Neural progenitor cell (in vitro differentiated cells): ENCODE results near the gene ARID5B. TPM values are rescaled to one million over a fixed set of nuclear protein-coding genes. Genes with fewer than 3 reads are reported as not detected.

Source experiments
- DNase-seq: peaks from one replicate; pipeline ENCODE4 v3.0.0-alpha.2; 2016; ENCODE audit warnings: low spot score
- H2AFZ ChIP-seq: fragments of 200-600 bp; sonication (generic); replicated peaks from 2 replicates; pipeline ENCODE4 v1.6.1; 2016; ENCODE audit warnings: antibody characterized with exemption
- H3F3A ChIP-seq: fragments of 200-600 bp; sonication (generic); 2 replicates; pipeline ENCODE4 v1.6.1; 2016; ENCODE audit warnings: antibody characterized with exemption, low read depth
- H3K27ac ChIP-seq: fragments of 200-600 bp; sonication (generic); 2 replicates; pipeline ENCODE4 v1.5.1; 2016; ENCODE audit warnings: mild to moderate bottlenecking
- H3K27me3 ChIP-seq: fragments of 200-600 bp; sonication (generic); 2 replicates; pipeline ENCODE4 v1.6.1; 2016; ENCODE audit warnings: mild to moderate bottlenecking, moderate library complexity
- H3K36me3 ChIP-seq: fragments of 200-600 bp; sonication (generic); 2 replicates; pipeline ENCODE4 v1.5.1; 2016
- H3K4me1 ChIP-seq: fragments of 200-600 bp; sonication (generic); 2 replicates; pipeline ENCODE4 v1.6.1; 2016; ENCODE audit warnings: mixed run types
- H3K4me2 ChIP-seq: fragments of 200-600 bp; sonication (generic); 2 replicates; pipeline ENCODE4 v1.6.1; 2016
- H3K4me3 ChIP-seq: fragments of 200-600 bp; sonication (generic); 2 replicates; pipeline ENCODE4 v1.5.1; 2016
- H3K79me2 ChIP-seq: fragments of 200-600 bp; sonication (generic); 2 replicates; pipeline ENCODE4 v1.6.1; 2016; ENCODE audit warnings: low read depth
- H3K9ac ChIP-seq: fragments of 200-600 bp; sonication (generic); 2 replicates; pipeline ENCODE4 v1.6.1; 2016
- H3K9me3 ChIP-seq: fragments of 200-600 bp; sonication (generic); 2 replicates; pipeline ENCODE4 v1.5.1; 2016; ENCODE audit warnings: low read depth
- H4K20me1 ChIP-seq: fragments of 200-600 bp; sonication (generic); 2 replicates; pipeline ENCODE4 v1.6.1; 2016; ENCODE audit warnings: low read depth
- H3K27ac Mint-ChIP-seq: 3 replicates; pipeline ENCODE4 v1.8.0; 2021; ENCODE audit warnings: mixed read lengths
- H3K27me3 Mint-ChIP-seq: 2 replicates; pipeline ENCODE4 v1.8.0; 2022; ENCODE audit warnings: low read depth, mild to moderate bottlenecking, inconsistent platforms, moderate library complexity, mixed read lengths; ENCODE audit not compliant: insufficient read depth
- H3K36me3 Mint-ChIP-seq: 3 replicates; pipeline ENCODE4 v1.8.0; 2021; ENCODE audit warnings: mixed read lengths
- H3K4me1 Mint-ChIP-seq: 3 replicates; pipeline ENCODE4 v1.8.0; 2021; ENCODE audit warnings: mixed read lengths
- H3K4me3 Mint-ChIP-seq: 3 replicates; pipeline ENCODE4 v1.8.0; 2021; ENCODE audit warnings: mild to moderate bottlenecking, moderate library complexity, mixed read lengths
- H3K9me3 Mint-ChIP-seq: 3 replicates; pipeline ENCODE4 v1.8.0; 2020; ENCODE audit warnings: mixed read lengths
- CTCF ChIP-seq: fragments of 200-600 bp; sonication (generic); IDR thresholded peaks from 2 replicates; pipeline ENCODE4 v1.5.1; 2017; ENCODE audit warnings: antibody characterized with exemption, mild to moderate bottlenecking
- EZH2 ChIP-seq: fragments of 200-600 bp; sonication (generic); IDR thresholded peaks from 2 replicates; pipeline ENCODE4 v1.6.1; 2017; ENCODE audit warnings: antibody characterized with exemption, mild to moderate bottlenecking, moderate library complexity
- EZH2phosphoT487 ChIP-seq: fragments of 200-600 bp; sonication (generic); IDR thresholded peaks from 2 replicates; pipeline ENCODE4 v1.6.1; 2017; ENCODE audit warnings: antibody characterized with exemption
- total RNA-seq: library from RNA; depleted of rRNA; stranded (reverse); fragments of >200 nt; gene quantifications from 2 replicates; pipeline ENCODE4 v1.2.3, GENCODE V29; 2015; ENCODE audit warnings: low replicate concordance

The ARID5B gene
- total RNA-seq, 1 donor from 2014 or later = 1.5 TPM

- DNase-seq = no peak
- Mint-ChIP-seq H3K27me3 (no peaks in the 10 kb centered on the region), H3K4me3 (no peak overlapping the region), H3K27ac (no peak overlapping the region), H3K36me3 (peaks cover 27% of the 10 kb centered on the region), H3K4me1 (peaks cover 4% of the 10 kb centered on the region), H3K9me3 (no peaks in the 10 kb centered on the region)
- H3K27me3 ChIP-seq = no peaks in the 10 kb centered on the region
- no peak overlapping the region for H2AFZ ChIP-seq
- H3K27ac ChIP-seq = no peak overlapping the region
- no peaks in the 10 kb centered on the region for H3K4me1 ChIP-seq
- no peak overlapping the region for H3K4me3 ChIP-seq
- H3K36me3 ChIP-seq = no peaks in the 10 kb centered on the region
- no peak overlapping the region for H3K9ac ChIP-seq
- no peaks in the 10 kb centered on the region for H3K9me3 ChIP-seq
- TF ChIP-seq EZH2phosphoT487 (no peak), CTCF (no peak), EZH2 (no peak)
- H4K20me1 ChIP-seq = no peaks in the 10 kb centered on the region
- H3F3A ChIP-seq = no peaks in the 10 kb centered on the region
- no peak overlapping the region for H3K4me2 ChIP-seq
- no peaks in the 10 kb centered on the region for H3K79me2 ChIP-seq
These were observed 157.4 kb downstream of the ARID5B start for GRCh38 chr10:62058896-62059216.

GRCh38 chr10:62059217-62059920, 157.9 kb downstream of the ARID5B start:
- Histone ChIP-seq H3K9ac (no peak overlapping the region), H3K27ac (no peak overlapping the region), H3K4me1 (no peaks in the 10 kb centered on the region), H3K79me2 (no peaks in the 10 kb centered on the region), H3K4me2 (no peak overlapping the region), H3K9me3 (no peaks in the 10 kb centered on the region), H3F3A (no peaks in the 10 kb centered on the region), H3K27me3 (no peaks in the 10 kb centered on the region), H3K36me3 (no peaks in the 10 kb centered on the region), H2AFZ (no peak overlapping the region), H3K4me3 (no peak overlapping the region), H4K20me1 (no peaks in the 10 kb centered on the region)
- peaks cover 4% of the 10 kb centered on the region for H3K4me1 Mint-ChIP-seq
- H3K27me3 Mint-ChIP-seq = no peaks in the 10 kb centered on the region
- no peak overlapping the region for H3K4me3 Mint-ChIP-seq
- H3K36me3 Mint-ChIP-seq = peaks cover 22% of the 10 kb centered on the region
- H3K9me3 Mint-ChIP-seq = no peaks in the 10 kb centered on the region
- DNase-seq = no peak
- no peak overlapping the region for H3K27ac Mint-ChIP-seq
- TF ChIP-seq EZH2 (no peak), CTCF (no peak), EZH2phosphoT487 (no peak)

- no peak for DNase-seq
- Mint-ChIP-seq H3K4me3 (no peak overlapping the region), H3K36me3 (peaks cover 20% of the 10 kb centered on the region), H3K27me3 (peaks cover 2% of the 10 kb centered on the region), H3K4me1 (no peaks in the 10 kb centered on the region), H3K9me3 (no peaks in the 10 kb centered on the region), H3K27ac (no peak overlapping the region)
- Histone ChIP-seq H3F3A (no peaks in the 10 kb centered on the region), H3K4me3 (no peak overlapping the region), H3K9ac (no peak overlapping the region), H3K4me2 (no peak overlapping the region), H2AFZ (no peak overlapping the region), H3K27ac (no peak overlapping the region), H3K79me2 (no peaks in the 10 kb centered on the region), H4K20me1 (no peaks in the 10 kb centered on the region), H3K4me1 (no peaks in the 10 kb centered on the region), H3K36me3 (no peaks in the 10 kb centered on the region), H3K27me3 (no peaks in the 10 kb centered on the region), H3K9me3 (no peaks in the 10 kb centered on the region)
- TF ChIP-seq CTCF (no peak), EZH2 (no peak), EZH2phosphoT487 (no peak)
These were observed 160.5 kb downstream of the ARID5B start for GRCh38 chr10:62062028-62062427.
